Activated CD8-positive, alpha-beta memory T cell treated with anti-CD3 and anti-CD28 coated beads, Interleukin-2, amount 50 U/mL, for 4 hours (primary cell): ENCODE results near the gene TSPAN2.
"Not testable (repeated sequence)": the region's sequence is repeated elsewhere in the genome, so short reads cannot be mapped to it uniquely, and the experiment has no call there.

ENCODE experiments used
- DNase-seq: peaks from one replicate; pipeline ENCODE4 v3.0.0-alpha.2; 2020

The TSPAN2 gene

DNA sequence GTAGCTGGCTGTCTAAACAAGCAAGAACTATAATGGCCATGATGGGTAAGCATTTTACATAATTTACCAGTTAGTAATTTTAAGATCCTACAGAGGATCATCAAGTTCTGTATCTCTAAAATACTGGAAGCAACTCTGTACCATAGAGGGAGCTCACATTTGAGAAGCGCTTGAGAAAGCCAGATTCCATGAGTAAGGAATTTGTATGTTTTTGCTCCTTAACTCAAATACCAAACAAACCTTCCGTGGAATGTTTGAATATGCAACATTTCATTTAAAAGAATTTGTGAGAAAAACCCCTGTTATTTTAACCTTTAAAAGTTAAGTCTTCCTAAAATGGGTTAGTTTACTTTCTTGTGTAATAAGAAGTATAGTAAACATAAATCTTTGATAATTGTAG lies 57.7 kb downstream of the TSPAN2 start:
- DNase-seq = no peak

DNA sequence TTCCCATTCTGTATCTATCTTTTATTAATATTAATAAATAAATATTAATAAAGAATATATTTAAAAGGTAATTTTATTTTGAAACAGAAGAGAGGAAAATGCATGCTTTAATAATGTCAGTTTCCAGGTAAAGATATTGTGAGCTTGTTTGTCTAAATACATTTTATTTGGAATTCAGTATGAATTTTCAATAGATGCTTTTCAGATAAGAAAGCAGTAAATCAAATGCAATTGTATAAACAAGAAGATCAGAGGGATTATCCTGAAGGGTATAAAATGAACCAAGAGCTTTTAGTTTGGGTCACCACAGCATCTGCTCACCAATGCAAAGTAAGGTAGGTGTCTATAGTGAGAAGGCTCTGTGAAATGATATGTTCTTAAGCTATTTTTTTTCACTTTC lies 59.8 kb downstream of the TSPAN2 start, which contains the start of gene TSHB:
Gene TSHB, plus strand, starts transcription at position 301 of the 400 bp plus-strand sequence. CDS start 3,537 bp downstream, outside the sequence.
- DNase-seq = no peak

DNA sequence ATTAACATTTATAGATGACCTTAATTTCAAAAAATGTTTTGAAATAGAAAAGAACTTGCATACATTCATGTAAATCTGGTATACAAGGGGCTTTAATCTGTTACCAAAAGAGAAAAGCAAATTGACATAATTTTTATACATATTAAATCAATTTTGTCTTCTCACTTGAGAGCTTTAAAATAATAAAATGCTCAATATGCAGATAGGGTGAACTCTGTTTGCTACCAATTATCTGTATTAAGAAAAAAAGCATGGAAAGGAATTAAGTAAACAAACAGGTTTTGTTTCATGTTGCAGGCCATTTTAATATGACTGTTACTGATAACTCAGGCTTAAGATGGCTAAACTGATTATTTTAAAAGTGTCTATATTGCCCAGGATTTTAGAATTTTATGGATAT lies 65.7 kb downstream of the TSPAN2 start:
- no peak for DNase-seq

DNA sequence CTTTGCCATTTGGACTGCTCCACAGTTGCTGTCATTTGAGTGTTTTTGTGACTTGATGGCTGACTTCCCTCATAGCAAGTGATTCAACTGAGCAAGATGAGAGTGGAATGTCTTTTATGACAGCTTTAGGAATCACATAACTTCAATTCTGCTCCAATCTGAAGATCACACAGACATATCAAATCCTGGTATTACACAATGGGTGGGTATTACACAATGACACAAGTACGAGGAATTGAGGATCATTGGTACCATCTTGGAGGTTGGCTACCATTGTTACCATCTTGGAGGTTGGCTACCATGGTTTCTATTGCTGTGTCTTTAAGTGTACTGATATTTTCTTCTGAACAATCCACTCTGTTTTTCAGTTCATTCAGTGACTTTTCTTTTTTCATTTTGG lies 68.2 kb downstream of the TSPAN2 start:
- no peak for DNase-seq

DNA sequence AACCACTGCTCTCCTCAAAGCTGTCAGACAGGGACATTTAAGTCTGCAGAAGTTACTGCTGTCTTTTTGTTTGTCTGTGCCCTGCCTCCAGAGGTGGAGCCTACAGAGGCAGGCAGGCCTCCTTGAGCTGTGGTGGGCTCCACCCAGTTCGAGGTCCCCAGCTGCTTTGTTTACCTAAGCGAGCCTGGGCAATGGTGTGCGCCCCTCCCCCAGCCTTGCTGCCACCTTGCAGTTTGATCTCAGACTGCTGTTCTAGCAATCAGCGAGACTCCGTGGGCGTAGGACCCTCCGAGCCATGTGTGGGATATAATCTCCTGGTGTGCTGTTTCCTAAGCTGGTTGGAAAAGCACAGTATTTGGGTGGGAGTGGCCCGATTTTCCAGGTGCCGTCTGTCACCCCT lies 69.8 kb downstream of the TSPAN2 start:
- DNase-seq = not testable (repeated sequence)

DNA sequence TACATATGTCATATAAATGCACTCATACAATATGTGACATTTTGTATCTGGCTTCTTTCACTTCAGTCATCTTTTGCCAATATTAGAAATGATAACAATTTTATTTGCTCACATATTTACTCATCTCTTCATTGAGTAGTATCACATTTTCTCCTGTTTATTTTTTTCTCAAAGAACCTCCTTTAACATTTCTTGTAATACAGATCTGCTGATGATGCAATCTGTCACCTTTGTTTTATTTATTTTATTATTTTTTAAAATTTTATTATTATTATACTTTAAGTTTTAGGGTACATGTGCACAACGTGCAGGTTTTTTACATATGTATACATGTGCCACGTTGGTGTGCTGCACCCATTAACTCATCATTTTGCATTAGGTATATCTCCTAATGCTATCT lies 75.5 kb downstream of the TSPAN2 start:
- no peak for DNase-seq

DNA sequence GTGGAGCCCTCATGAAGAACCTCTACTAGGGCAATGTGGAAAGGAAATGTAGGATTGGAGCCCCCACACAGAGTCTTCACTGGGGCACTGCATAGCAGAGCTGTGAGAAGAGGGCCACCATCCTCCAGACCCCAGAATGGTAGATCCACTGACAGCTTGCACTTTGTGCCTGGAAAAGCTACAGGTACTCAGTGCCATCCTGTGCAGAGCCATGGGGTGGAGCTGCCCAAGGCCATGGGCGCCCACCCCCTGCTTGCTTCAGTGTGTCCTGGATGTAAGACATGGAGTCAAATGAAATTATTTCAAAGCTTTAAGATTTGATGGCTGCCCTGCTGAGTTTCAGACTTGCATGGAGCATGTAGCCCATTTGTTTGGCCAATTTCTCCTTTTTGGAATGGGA lies 76.9 kb downstream of the TSPAN2 start:
- no peak for DNase-seq

DNA sequence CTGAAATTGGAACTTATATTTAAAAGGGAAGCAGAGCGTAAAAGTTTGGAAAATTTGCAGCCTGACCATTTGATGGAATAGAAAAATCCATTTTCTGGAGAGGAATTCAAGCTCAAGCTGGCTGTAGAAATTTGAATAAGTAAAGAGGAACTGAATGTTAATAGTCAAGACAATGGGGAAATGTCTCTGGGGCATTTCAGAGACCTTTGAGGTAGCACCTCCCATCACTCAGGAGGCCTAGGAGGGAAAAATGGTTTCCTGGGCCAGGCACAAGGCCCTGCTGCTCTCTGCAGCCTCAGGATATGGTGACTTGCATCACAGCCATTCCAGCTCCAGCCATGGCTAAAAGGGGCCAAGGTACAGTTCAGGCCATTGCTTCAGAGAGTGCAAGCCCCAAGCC lies 77.3 kb downstream of the TSPAN2 start:
- no peak for DNase-seq

DNA sequence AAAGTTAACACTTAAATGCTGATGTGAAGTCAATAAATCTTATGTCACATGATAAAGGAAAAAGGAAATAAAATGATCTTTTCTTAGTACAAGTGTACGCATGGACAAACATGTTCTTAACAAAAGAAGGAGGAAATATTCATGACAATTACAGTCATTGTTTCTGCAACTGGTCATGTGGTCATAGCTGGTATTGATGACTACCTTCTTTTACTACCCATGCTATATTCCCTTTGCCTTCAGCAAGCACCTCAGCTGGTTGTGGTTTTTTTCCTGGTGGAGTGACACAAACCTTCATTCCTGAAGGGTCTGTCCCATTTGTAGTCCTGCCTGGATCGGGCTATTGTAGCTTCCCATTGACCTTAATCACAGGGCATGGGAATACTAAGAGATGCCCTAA lies 83.1 kb downstream of the TSPAN2 start:
- DNase-seq = no peak
